LNCaP clone FGC (cell line): Measurements from ENCODE around the gene SIK3.

Experiments used
- DNase-seq: peaks from one replicate; pipeline ENCODE4 v3.0.0-alpha.2; 2011; ENCODE audit warnings: low read depth
- H3K4me3 ChIP-seq: 2 replicates; pipeline ENCODE4 v1.5.1; 2011; ENCODE audit warnings: mild to moderate bottlenecking, low read depth, low read length, control low read depth
- CTCF ChIP-seq: IDR thresholded peaks from 2 replicates; pipeline ENCODE4 v1.5.1; 2012; ENCODE audit warnings: mild to moderate bottlenecking; ENCODE audit not compliant: control insufficient read depth, insufficient read depth; ENCODE audit errors: extremely low read depth

Gene SIK3

GRCh38 chr11:116932181-116932580 lies 166.0 kb downstream of the SIK3 start:
- DNase-seq, result no peak
- TF ChIP-seq CTCF, result no peak
- H3K4me3 ChIP-seq, result no peak overlapping the region

GRCh38 chr11:116931206-116931953 lies 166.8 kb downstream of the SIK3 start:
- no peak for TF ChIP-seq CTCF
- no peak overlapping the region for H3K4me3 ChIP-seq
- no peak for DNase-seq

- no peak for DNase-seq
- no peak for TF ChIP-seq CTCF
- H3K4me3 ChIP-seq, result no peak overlapping the region
Measured at GRCh38 chr11:116930586-116930985, 167.6 kb downstream of the SIK3 start.

- no peak for DNase-seq
- no peak overlapping the region for H3K4me3 ChIP-seq
- TF ChIP-seq CTCF, result no peak
Measured at GRCh38 chr11:116930177-116930576, 168.1 kb downstream of the SIK3 start.

GRCh38 chr11:116929414-116930090 lies 168.7 kb downstream of the SIK3 start:
- peak; percentile 8 for DNase-seq
- H3K4me3 ChIP-seq, result no peak overlapping the region

GRCh38 chr11:116928845-116929244 lies 169.4 kb downstream of the SIK3 start:
- no peak for TF ChIP-seq CTCF
- no peak for DNase-seq
- H3K4me3 ChIP-seq, result no peak overlapping the region

More at GRCh38 chr11:116929414-116930090, 168.7 kb downstream of the SIK3 start:
- TF ChIP-seq CTCF, result no peak
